H9 (cell line): Measurements from ENCODE around the gene ADGRA1. TPM values are rescaled to one million over a fixed set of nuclear protein-coding genes. Genes with fewer than 3 reads are reported as not detected.

Source experiments
- DNase-seq: peaks from one replicate; pipeline ENCODE4 v3.0.0-alpha.2; 2017
- H2AFZ ChIP-seq: one replicate; pipeline ENCODE4 v1.6.1; 2013; ENCODE audit warnings: mild to moderate bottlenecking, low read length, control low read depth, moderate library complexity
- H2AK5ac ChIP-seq: 2 replicates; pipeline ENCODE4 v1.6.1; 2013; ENCODE audit warnings: low read length, control low read depth, mixed read lengths; ENCODE audit not compliant: insufficient read length
- H2BK120ac ChIP-seq: one replicate; pipeline ENCODE4 v1.6.1; 2013; ENCODE audit warnings: low read depth, mild to moderate bottlenecking, low read length, control low read depth, inconsistent platforms; ENCODE audit not compliant: poor library complexity, severe bottlenecking
- H2BK12ac ChIP-seq: 2 replicates; pipeline ENCODE4 v1.6.1; 2013; ENCODE audit warnings: low read length, control low read depth, mixed read lengths, low read depth; ENCODE audit not compliant: insufficient read length
- H2BK15ac ChIP-seq: 2 replicates; pipeline ENCODE4 v1.6.1; 2013; ENCODE audit warnings: low read depth, low read length, control low read depth
- H2BK20ac ChIP-seq: one replicate; pipeline ENCODE4 v1.6.1; 2013; ENCODE audit warnings: low read depth, mild to moderate bottlenecking, low read length, control low read depth, inconsistent platforms; ENCODE audit not compliant: poor library complexity, severe bottlenecking
- H2BK5ac ChIP-seq: 2 replicates; pipeline ENCODE4 v1.6.1; 2013; ENCODE audit warnings: low read length, control low read depth, mixed read lengths; ENCODE audit not compliant: insufficient read length
- H3K14ac ChIP-seq: 2 replicates; pipeline ENCODE4 v1.6.1; 2013; ENCODE audit warnings: low read length, control low read depth; ENCODE audit not compliant: insufficient read depth
- H3K18ac ChIP-seq: 2 replicates; pipeline ENCODE4 v1.6.1; 2013; ENCODE audit warnings: low read depth, mild to moderate bottlenecking, mixed read lengths, low read length, control low read depth; ENCODE audit not compliant: insufficient read length
- H3K23ac ChIP-seq: 2 replicates; pipeline ENCODE4 v1.6.1; 2013; ENCODE audit warnings: low read length, control low read depth, mixed read lengths, low read depth; ENCODE audit not compliant: insufficient read length
- H3K23me2 ChIP-seq: 2 replicates; pipeline ENCODE4 v1.6.1; 2013; ENCODE audit warnings: low read depth, mild to moderate bottlenecking, mixed read lengths, low read length, control low read depth; ENCODE audit not compliant: insufficient read length, poor library complexity, severe bottlenecking
- H3K27ac ChIP-seq: 2 replicates; pipeline ENCODE4 v1.5.1; 2013; ENCODE audit warnings: low read length, control low read depth, mixed read lengths, low read depth; ENCODE audit not compliant: insufficient read length
- H3K27me3 ChIP-seq: 2 replicates; pipeline ENCODE4 v1.6.1; 2013; ENCODE audit warnings: low read length, control low read depth, inconsistent platforms; ENCODE audit not compliant: insufficient read depth
- H3K4ac ChIP-seq: 2 replicates; pipeline ENCODE4 v1.6.1; 2013; ENCODE audit warnings: low read depth, mild to moderate bottlenecking, control low read depth, inconsistent platforms, low read length, moderate library complexity
- H3K4me1 ChIP-seq: 2 replicates; pipeline ENCODE4 v1.6.1; 2013; ENCODE audit warnings: low read length, control low read depth, inconsistent platforms; ENCODE audit not compliant: insufficient read depth
- H3K4me2 ChIP-seq: 2 replicates; pipeline ENCODE4 v1.6.1; 2013; ENCODE audit warnings: low read length, control low read depth, mixed read lengths; ENCODE audit not compliant: insufficient read length, insufficient read depth
- H3K56ac ChIP-seq: 2 replicates; pipeline ENCODE4 v1.6.1; 2013; ENCODE audit warnings: low read depth, mild to moderate bottlenecking, mixed read lengths, low read length, control low read depth; ENCODE audit not compliant: insufficient read length
- H3K79me1 ChIP-seq: 2 replicates; pipeline ENCODE4 v1.6.1; 2013; ENCODE audit warnings: low read depth, mild to moderate bottlenecking, moderate library complexity, low read length, control low read depth, inconsistent platforms; ENCODE audit not compliant: insufficient read depth, poor library complexity, severe bottlenecking
- H3K79me2 ChIP-seq: 2 replicates; pipeline ENCODE4 v1.6.1; 2013; ENCODE audit warnings: low read length, control low read depth, inconsistent platforms; ENCODE audit not compliant: insufficient read depth
- H3K9ac ChIP-seq: 2 replicates; pipeline ENCODE4 v1.6.1; 2013; ENCODE audit warnings: low read length, control low read depth, mixed read lengths; ENCODE audit not compliant: insufficient read length; ENCODE audit errors: extremely low read depth
- H3K9me3 ChIP-seq: one replicate; pipeline ENCODE4 v1.6.1; 2013; ENCODE audit warnings: low read depth, low read length, inconsistent platforms; ENCODE audit not compliant: control insufficient read depth
- H3T11ph ChIP-seq: one replicate; pipeline ENCODE4 v1.6.1; 2013; ENCODE audit warnings: mild to moderate bottlenecking, low read length, control low read depth, inconsistent platforms
- H4K20me1 ChIP-seq: one replicate; pipeline ENCODE4 v1.6.1; 2013; ENCODE audit not compliant: control insufficient read depth, insufficient read length, insufficient read depth
- H4K5ac ChIP-seq: 2 replicates; pipeline ENCODE4 v1.6.1; 2013; ENCODE audit warnings: low read depth, mild to moderate bottlenecking, mixed read lengths, low read length, control low read depth; ENCODE audit not compliant: insufficient read length
- H4K8ac ChIP-seq: replicated peaks from 2 replicates; pipeline ENCODE4 v1.6.1; 2013; ENCODE audit warnings: low read length, control low read depth, mixed read lengths, low read depth; ENCODE audit not compliant: insufficient read length
- H4K91ac ChIP-seq: 2 replicates; pipeline ENCODE4 v1.6.1; 2013; ENCODE audit warnings: low read depth, mild to moderate bottlenecking, moderate library complexity, mixed read lengths, low read length, control low read depth; ENCODE audit not compliant: insufficient read length
- H3K27ac Mint-ChIP-seq, 3 experiments: 2 replicates in 2 of 3; 3 replicates in 1 of 3; pipeline ENCODE4 v1.8.0; 2020 to 2021; ENCODE audit warnings: mixed read lengths in 3 of 3, mild to moderate bottlenecking in 1 of 3, moderate library complexity in 1 of 3
- H3K27me3 Mint-ChIP-seq: 2 replicates; pipeline ENCODE4 v1.8.0; 2021; ENCODE audit warnings: low read depth, mild to moderate bottlenecking, moderate library complexity, mixed read lengths
- H3K36me3 Mint-ChIP-seq, 3 experiments: 2 replicates in 2 of 3; 3 replicates in 1 of 3; pipeline ENCODE4 v1.8.0; 2020 to 2021; ENCODE audit warnings: low read depth in 3 of 3, mixed read lengths in 3 of 3; ENCODE audit not compliant: insufficient read depth in 1 of 3
- H3K4me1 Mint-ChIP-seq, 2 experiments: 2 replicates each; pipeline ENCODE4 v1.8.0; 2020; ENCODE audit warnings: mixed read lengths in 2 of 2
- H3K4me3 Mint-ChIP-seq, 2 experiments: 2 replicates in 1 of 2; 3 replicates in 1 of 2; pipeline ENCODE4 v1.8.0; 2020 to 2021; ENCODE audit warnings: mild to moderate bottlenecking in 2 of 2, mixed read lengths in 2 of 2, moderate library complexity in 1 of 2
- H3K9me3 Mint-ChIP-seq, 2 experiments: 2 replicates in 1 of 2; 3 replicates in 1 of 2; pipeline ENCODE4 v1.8.0; 2020; ENCODE audit warnings: mild to moderate bottlenecking in 2 of 2, mixed read lengths in 2 of 2, moderate library complexity in 1 of 2
- WGBS: extraction: QIAGEN DNeasy Blood & Tissue Kit; methylation state at CpG from one replicate; pipeline ENCODE4 v1.1.7; 2013; ENCODE audit warnings: missing lambda C conversion rate, low lambda C conversion rate, mixed read lengths; ENCODE audit not compliant: insufficient read length; ENCODE audit errors: extremely low coverage; 5-methylcytosine and 5-hydroxymethylcytosine counted together
- total RNA-seq: library from RNA; stranded (reverse); gene quantifications from 2 replicates; pipeline ENCODE4 v1.2.1, GENCODE V29; 2021
- TF ChIP-seq, protein P1 (sequence below): fragments of 200-600 bp; sonication (generic); conservative IDR thresholded peaks from 3 replicates; pipeline ENCODE4 v1.8.0; 2021; ENCODE audit warnings: antibody characterized with exemption, mild to moderate bottlenecking

The ADGRA1 gene
- total RNA-seq, 1 experiment from 2014 or later = 0.11 TPM

DNA sequence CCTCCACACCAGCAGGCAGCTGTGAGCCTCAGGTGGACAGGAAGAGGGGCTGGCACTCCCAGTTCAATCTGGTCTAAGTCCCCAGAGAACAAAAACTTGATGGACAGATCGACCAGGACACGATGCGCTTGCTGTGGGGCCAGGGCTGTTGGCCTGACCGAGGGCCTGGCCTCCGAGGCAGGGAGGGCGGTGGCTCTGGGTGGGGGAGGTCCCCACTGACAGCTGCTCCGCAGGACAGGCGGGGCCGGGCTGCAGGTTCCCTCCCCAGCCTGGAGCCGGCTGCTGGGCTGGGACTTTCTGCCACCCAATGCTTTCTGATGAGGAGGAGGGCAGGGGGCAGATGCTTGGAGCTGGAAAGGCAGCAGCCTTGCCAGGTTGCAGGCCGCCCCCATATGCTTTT is 37.4 kb upstream of the ADGRA1 start:
- H3K56ac ChIP-seq = no peak overlapping the region
- H3T11ph ChIP-seq = no peak overlapping the region
- H3K27ac ChIP-seq = no peak overlapping the region
- H2AFZ ChIP-seq = no peak overlapping the region
- no peaks in the 10 kb centered on the region for H3K79me1 ChIP-seq
- H3K4ac ChIP-seq = no peak overlapping the region
- no peaks in the 10 kb centered on the region for H4K20me1 ChIP-seq
- H2BK15ac ChIP-seq = no peak overlapping the region
- Mint-ChIP-seq H3K27me3 (no peaks in the 10 kb centered on the region; the same call in 1 of the 2 replicates), H3K4me1 (peaks cover 7 to 11% of the 10 kb centered on the region in 2 experiments), H3K4me3 (no peak overlapping the region), H3K27ac (no peak overlapping the region), H3K36me3 (no peaks in the 10 kb centered on the region), H3K9me3 (no peaks in the 10 kb centered on the region)
- no CpG with 5 or more reads among the region's 11 CpGs for WGBS
- H4K8ac ChIP-seq = no peak overlapping the region
- no peaks in the 10 kb centered on the region for H3K79me2 ChIP-seq
- H2BK120ac ChIP-seq = no peak overlapping the region
- H3K4me2 ChIP-seq = no peak overlapping the region
- no peak overlapping the region for H3K9ac ChIP-seq
- no peak overlapping the region for H2BK20ac ChIP-seq
- H2BK12ac ChIP-seq = no peak overlapping the region
- no peaks in the 10 kb centered on the region for H3K27me3 ChIP-seq
- H3K9me3 ChIP-seq = no peaks in the 10 kb centered on the region
- no peak overlapping the region for H3K23ac ChIP-seq
- no peak overlapping the region for H2BK5ac ChIP-seq
- no peak for DNase-seq
- no peak overlapping the region for H4K91ac ChIP-seq
- no peaks in the 10 kb centered on the region for H3K23me2 ChIP-seq
- H3K4me1 ChIP-seq = no peaks in the 10 kb centered on the region
- no peak overlapping the region for H2AK5ac ChIP-seq
- no peak overlapping the region for H4K5ac ChIP-seq
- no peak overlapping the region for H3K18ac ChIP-seq
- H3K14ac ChIP-seq = no peak overlapping the region; the same call in 1 of the 2 replicates
- TF ChIP-seq, protein P1, sequence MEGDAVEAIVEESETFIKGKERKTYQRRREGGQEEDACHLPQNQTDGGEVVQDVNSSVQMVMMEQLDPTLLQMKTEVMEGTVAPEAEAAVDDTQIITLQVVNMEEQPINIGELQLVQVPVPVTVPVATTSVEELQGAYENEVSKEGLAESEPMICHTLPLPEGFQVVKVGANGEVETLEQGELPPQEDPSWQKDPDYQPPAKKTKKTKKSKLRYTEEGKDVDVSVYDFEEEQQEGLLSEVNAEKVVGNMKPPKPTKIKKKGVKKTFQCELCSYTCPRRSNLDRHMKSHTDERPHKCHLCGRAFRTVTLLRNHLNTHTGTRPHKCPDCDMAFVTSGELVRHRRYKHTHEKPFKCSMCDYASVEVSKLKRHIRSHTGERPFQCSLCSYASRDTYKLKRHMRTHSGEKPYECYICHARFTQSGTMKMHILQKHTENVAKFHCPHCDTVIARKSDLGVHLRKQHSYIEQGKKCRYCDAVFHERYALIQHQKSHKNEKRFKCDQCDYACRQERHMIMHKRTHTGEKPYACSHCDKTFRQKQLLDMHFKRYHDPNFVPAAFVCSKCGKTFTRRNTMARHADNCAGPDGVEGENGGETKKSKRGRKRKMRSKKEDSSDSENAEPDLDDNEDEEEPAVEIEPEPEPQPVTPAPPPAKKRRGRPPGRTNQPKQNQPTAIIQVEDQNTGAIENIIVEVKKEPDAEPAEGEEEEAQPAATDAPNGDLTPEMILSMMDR = no peak
